Mesothelial cell of epicardium (in vitro differentiated cells): ENCODE results near the gene GRAMD1B. TPM values are rescaled to one million over a fixed set of nuclear protein-coding genes. Genes with fewer than 3 reads are reported as not detected.

Experiments used
- DNase-seq, 2 experiments: peaks; one replicate each; pipeline ENCODE4 v3.0.0; 2021; ENCODE audit warnings: low spot score in 2 of 2; ENCODE audit not compliant: unreplicated experiment in 2 of 2
- H3K27ac Mint-ChIP-seq: 2 replicates; pipeline ENCODE4 v1.8.0; 2021; ENCODE audit warnings: mixed read lengths
- H3K27me3 Mint-ChIP-seq: 2 replicates; pipeline ENCODE4 v1.8.0; 2021; ENCODE audit warnings: low read depth, mixed read lengths
- H3K36me3 Mint-ChIP-seq: 2 replicates; pipeline ENCODE4 v1.8.0; 2021; ENCODE audit warnings: mixed read lengths
- H3K4me1 Mint-ChIP-seq: 2 replicates; pipeline ENCODE4 v1.8.0; 2021; ENCODE audit warnings: mixed read lengths
- H3K4me3 Mint-ChIP-seq: 2 replicates; pipeline ENCODE4 v1.8.0; 2021; ENCODE audit warnings: mild to moderate bottlenecking, moderate library complexity, mixed read lengths
- H3K9me3 Mint-ChIP-seq: 2 replicates; pipeline ENCODE4 v1.8.0; 2021; ENCODE audit warnings: mixed read lengths
- total RNA-seq: library from RNA; stranded (reverse); gene quantifications from 3 replicates; pipeline ENCODE4 v1.2.1, GENCODE V29; 2021
- TF ChIP-seq, protein P1 (sequence below): fragments of 200-600 bp; sonication (generic); IDR thresholded peaks from one replicate; pipeline ENCODE4 v1.5.0; 2021; ENCODE audit warnings: antibody characterized with exemption; ENCODE audit not compliant: unreplicated experiment

Gene GRAMD1B
- total RNA-seq, 1 donor from 2014 or later, result 8.4 TPM

DNA sequence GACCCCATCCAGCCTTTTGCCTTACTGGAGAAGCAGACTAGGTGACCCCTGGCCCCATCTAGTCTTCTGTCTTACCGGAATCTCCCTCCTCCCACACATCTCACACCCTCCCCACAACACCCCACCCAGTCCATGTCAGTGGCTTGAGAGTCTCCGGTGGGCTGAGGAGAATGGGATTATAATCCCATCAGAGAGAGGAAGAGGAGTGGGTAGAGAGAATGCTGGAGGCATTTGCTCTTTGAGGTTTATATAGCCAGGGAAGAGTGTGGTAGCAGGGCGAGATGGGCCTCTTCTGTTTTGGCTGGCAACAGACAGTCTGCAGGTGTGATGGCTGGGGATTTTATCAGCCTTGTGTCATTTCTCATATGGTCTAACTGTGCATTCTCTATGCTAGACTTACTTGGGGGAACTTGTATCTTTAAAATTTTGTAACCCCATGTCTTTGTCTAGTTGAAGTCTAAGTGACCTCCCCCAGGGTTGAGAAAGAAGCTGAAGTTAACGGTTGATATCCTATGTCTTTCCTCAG is 50.3 kb downstream of the GRAMD1B start:
- no peak overlapping the region for H3K27ac Mint-ChIP-seq
- no peaks in the 10 kb centered on the region for H3K27me3 Mint-ChIP-seq
- H3K9me3 Mint-ChIP-seq, result no peaks in the 10 kb centered on the region
- DNase-seq, result no peak
- peaks cover 4% of the 10 kb centered on the region for H3K4me1 Mint-ChIP-seq
- H3K36me3 Mint-ChIP-seq, result no peaks in the 10 kb centered on the region
- no peak overlapping the region for H3K4me3 Mint-ChIP-seq
- TF ChIP-seq, protein P1, sequence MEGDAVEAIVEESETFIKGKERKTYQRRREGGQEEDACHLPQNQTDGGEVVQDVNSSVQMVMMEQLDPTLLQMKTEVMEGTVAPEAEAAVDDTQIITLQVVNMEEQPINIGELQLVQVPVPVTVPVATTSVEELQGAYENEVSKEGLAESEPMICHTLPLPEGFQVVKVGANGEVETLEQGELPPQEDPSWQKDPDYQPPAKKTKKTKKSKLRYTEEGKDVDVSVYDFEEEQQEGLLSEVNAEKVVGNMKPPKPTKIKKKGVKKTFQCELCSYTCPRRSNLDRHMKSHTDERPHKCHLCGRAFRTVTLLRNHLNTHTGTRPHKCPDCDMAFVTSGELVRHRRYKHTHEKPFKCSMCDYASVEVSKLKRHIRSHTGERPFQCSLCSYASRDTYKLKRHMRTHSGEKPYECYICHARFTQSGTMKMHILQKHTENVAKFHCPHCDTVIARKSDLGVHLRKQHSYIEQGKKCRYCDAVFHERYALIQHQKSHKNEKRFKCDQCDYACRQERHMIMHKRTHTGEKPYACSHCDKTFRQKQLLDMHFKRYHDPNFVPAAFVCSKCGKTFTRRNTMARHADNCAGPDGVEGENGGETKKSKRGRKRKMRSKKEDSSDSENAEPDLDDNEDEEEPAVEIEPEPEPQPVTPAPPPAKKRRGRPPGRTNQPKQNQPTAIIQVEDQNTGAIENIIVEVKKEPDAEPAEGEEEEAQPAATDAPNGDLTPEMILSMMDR, result no peak

GRCh38 chr11:123480882-123481281 is 50.8 kb downstream of the GRAMD1B start:
- no peak for DNase-seq
- TF ChIP-seq, protein P1, result no peak
- H3K4me1 Mint-ChIP-seq, result peaks cover 4% of the 10 kb centered on the region
- H3K36me3 Mint-ChIP-seq, result no peaks in the 10 kb centered on the region
- H3K4me3 Mint-ChIP-seq, result no peak overlapping the region
- H3K27ac Mint-ChIP-seq, result no peak overlapping the region
- no peaks in the 10 kb centered on the region for H3K27me3 Mint-ChIP-seq
- no peaks in the 10 kb centered on the region for H3K9me3 Mint-ChIP-seq

DNA sequence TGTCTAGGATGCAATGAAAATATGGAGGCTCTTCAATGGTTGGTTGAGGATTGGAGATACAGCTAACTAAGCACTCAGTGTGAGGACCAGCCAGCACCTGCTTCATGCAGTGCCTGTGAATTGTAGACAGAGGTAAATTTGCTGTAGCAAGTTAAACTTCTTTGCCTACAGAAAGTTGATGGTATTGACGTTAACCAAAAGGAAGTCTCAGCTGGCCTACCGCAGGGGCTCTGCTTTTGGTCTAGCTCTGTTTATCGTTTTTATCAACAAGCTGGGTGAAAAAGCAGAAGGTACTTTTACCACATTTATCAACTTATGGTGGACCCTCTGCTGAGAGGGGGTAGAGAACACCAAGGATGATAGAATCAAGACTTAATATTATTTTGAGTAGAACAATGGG is 51.6 kb downstream of the GRAMD1B start:
- H3K4me3 Mint-ChIP-seq, result no peak overlapping the region
- H3K9me3 Mint-ChIP-seq, result no peaks in the 10 kb centered on the region
- H3K4me1 Mint-ChIP-seq, result peaks cover 4% of the 10 kb centered on the region
- no peak overlapping the region for H3K27ac Mint-ChIP-seq
- H3K27me3 Mint-ChIP-seq, result no peaks in the 10 kb centered on the region
- DNase-seq, result no peak
- TF ChIP-seq, protein P1, result no peak
- no peaks in the 10 kb centered on the region for H3K36me3 Mint-ChIP-seq

DNA sequence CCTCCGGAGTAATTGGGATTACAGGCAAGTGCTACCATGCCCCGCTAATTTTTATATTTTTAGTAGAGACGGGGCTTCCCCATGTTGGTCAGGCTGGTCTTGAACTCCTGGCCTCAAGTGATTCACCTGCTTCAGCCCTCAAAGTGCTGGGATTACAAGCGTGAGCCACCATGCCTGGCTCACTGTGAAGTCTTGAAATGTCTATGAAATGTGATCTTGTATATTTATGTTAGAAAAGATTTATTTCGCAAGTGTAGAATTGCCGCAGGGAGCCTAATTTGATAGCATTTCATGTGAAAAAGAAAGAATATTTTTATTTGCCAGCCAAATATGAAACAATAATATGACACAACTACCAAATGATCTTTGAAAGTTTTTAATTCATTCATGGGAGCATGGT is 52.1 kb downstream of the GRAMD1B start:
- H3K27me3 Mint-ChIP-seq, result no peaks in the 10 kb centered on the region
- no peak overlapping the region for H3K4me3 Mint-ChIP-seq
- no peak for DNase-seq
- no peaks in the 10 kb centered on the region for H3K9me3 Mint-ChIP-seq
- TF ChIP-seq, protein P1, result no peak
- peaks cover 4% of the 10 kb centered on the region for H3K4me1 Mint-ChIP-seq
- H3K36me3 Mint-ChIP-seq, result no peaks in the 10 kb centered on the region
- no peak overlapping the region for H3K27ac Mint-ChIP-seq

DNA sequence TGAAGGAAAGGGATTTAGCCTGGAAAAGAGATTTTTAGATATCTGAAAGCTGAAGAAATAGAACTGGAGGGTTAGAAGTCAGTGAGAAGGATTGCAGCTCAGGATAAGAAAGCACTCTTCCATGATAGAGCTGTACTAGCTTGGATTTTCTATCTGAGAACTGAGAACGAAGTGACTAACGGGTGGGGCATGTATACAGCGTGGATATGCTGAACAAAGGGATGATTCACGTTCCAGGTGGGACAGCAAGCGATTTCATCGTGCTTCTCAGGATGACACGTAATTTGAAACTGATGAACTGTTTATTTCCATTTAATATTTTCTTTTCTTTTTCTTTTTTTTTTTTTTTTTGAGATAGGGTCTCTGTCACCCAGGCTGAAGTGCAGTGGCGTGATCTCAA is 53.0 kb downstream of the GRAMD1B start:
- Mint-ChIP-seq H3K27ac (no peak overlapping the region), H3K36me3 (no peaks in the 10 kb centered on the region), H3K9me3 (no peaks in the 10 kb centered on the region), H3K4me1 (peaks cover 3% of the 10 kb centered on the region), H3K4me3 (no peak overlapping the region), H3K27me3 (no peaks in the 10 kb centered on the region)
- no peak for DNase-seq
- TF ChIP-seq, protein P1, result no peak

- H3K4me1 Mint-ChIP-seq, result no peaks in the 10 kb centered on the region
- no peaks in the 10 kb centered on the region for H3K36me3 Mint-ChIP-seq
- no peaks in the 10 kb centered on the region for H3K9me3 Mint-ChIP-seq
- TF ChIP-seq, protein P1, result no peak
- H3K4me3 Mint-ChIP-seq, result no peak overlapping the region
- no peak for DNase-seq
- no peak overlapping the region for H3K27ac Mint-ChIP-seq
- no peaks in the 10 kb centered on the region for H3K27me3 Mint-ChIP-seq
Observed at GRCh38 chr11:123483466-123483865, 53.4 kb downstream of the GRAMD1B start.
